ENCODE measurements around the gene NALCN. TPM values are rescaled to one million over a fixed set of nuclear protein-coding genes. Genes with fewer than 3 reads are reported as not detected.

NALCN gene
- total RNA-seq, 1 donor from 2014 or later = 0.83 TPM

DNA sequence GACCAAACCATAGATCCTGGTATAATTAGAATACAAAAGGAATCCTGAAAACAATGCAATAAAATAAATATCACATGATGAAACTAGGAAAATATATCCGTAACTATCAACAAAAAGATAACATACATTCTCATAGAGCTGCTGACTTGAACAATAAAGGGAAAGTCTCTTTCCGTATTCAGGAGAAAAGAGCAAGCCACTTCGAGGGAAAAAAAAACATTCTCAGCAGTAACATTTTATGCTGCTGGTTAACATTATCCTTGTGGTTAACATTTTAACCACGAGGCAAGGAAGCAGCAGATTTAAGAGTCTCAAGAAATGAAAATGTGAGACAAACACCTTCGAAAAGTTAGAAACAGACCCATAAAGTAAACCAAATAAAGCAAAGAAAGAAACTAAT, 25.8 kb downstream of the NALCN start:
- DNase-seq = no peak
- no peaks in the 10 kb centered on the region for H3K9me3 ChIP-seq
- TF ChIP-seq, protein P1, sequence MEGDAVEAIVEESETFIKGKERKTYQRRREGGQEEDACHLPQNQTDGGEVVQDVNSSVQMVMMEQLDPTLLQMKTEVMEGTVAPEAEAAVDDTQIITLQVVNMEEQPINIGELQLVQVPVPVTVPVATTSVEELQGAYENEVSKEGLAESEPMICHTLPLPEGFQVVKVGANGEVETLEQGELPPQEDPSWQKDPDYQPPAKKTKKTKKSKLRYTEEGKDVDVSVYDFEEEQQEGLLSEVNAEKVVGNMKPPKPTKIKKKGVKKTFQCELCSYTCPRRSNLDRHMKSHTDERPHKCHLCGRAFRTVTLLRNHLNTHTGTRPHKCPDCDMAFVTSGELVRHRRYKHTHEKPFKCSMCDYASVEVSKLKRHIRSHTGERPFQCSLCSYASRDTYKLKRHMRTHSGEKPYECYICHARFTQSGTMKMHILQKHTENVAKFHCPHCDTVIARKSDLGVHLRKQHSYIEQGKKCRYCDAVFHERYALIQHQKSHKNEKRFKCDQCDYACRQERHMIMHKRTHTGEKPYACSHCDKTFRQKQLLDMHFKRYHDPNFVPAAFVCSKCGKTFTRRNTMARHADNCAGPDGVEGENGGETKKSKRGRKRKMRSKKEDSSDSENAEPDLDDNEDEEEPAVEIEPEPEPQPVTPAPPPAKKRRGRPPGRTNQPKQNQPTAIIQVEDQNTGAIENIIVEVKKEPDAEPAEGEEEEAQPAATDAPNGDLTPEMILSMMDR (IDR thresholded peaks at IDR 0.05) = no peak
- no peak overlapping the region for H3K4me3 ChIP-seq
- intact Hi-C loops (cut with DNase I) = no loop called here
- no peaks in the 10 kb centered on the region for H3K36me3 ChIP-seq
- no peak for ATAC-seq
- no peak overlapping the region for H3K27ac ChIP-seq
- no peaks in the 10 kb centered on the region for H3K27me3 ChIP-seq (ENCODE audit: low read depth)
- no peaks in the 10 kb centered on the region for H3K4me1 ChIP-seq

DNA sequence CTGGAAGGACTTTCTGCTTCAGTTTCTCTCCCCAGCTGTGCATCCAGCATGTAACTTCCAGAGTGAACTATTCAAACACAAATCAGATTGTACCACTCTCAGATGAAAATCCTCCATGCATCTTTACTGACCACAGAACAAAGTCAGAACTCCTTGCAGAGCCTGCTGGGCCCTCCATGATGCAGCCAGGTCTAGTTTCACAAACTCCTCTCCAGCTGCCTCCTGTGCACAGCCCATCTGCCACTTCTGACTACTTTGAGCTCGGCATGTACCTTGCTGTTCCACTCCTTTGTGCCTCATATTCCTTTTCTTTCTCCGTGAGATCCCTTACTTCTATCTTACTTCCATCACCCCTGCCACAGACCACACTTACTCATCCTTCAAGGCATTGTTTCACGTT, 31.4 kb downstream of the NALCN start:
- no peak overlapping the region for H3K4me3 ChIP-seq
- intact Hi-C loops (cut with DNase I) = no loop called here
- TF ChIP-seq, protein P1 (IDR thresholded peaks at IDR 0.05) = no peak
- no peaks in the 10 kb centered on the region for H3K4me1 ChIP-seq
- no peak overlapping the region for H3K27ac ChIP-seq
- ATAC-seq (no peak), DNase-seq (no peak)
- H3K36me3 ChIP-seq = no peaks in the 10 kb centered on the region
- no peaks in the 10 kb centered on the region for H3K27me3 ChIP-seq (ENCODE audit: low read depth)
- H3K9me3 ChIP-seq = no peaks in the 10 kb centered on the region

DNA sequence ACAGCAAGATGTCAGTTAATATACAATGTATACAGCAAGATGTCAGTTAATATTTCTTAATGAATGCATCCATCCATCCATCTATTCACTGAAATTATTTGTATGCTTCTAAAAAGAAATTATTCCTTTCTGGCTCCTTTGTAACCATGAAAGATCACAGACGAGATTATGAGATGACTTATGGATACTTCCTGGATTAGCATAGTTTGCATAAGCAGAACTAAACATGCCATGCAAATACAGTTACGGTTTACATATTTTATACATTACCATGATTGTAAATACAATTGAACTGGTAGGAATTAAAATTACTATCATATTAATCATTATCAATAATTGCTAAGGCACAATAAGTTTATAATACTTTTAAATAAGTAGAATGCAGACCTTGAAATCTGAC, 32.7 kb downstream of the NALCN start:
- Histone ChIP-seq H3K27ac (no peak overlapping the region), H3K4me1 (no peaks in the 10 kb centered on the region), H3K27me3 (ENCODE audit: low read depth) (no peaks in the 10 kb centered on the region), H3K36me3 (no peaks in the 10 kb centered on the region), H3K4me3 (no peak overlapping the region), H3K9me3 (no peaks in the 10 kb centered on the region)
- TF ChIP-seq, protein P1 (IDR thresholded peaks at IDR 0.05) = no peak
- ATAC-seq (no peak), DNase-seq (no peak)
- intact Hi-C loops (cut with DNase I) = no loop called here

DNA sequence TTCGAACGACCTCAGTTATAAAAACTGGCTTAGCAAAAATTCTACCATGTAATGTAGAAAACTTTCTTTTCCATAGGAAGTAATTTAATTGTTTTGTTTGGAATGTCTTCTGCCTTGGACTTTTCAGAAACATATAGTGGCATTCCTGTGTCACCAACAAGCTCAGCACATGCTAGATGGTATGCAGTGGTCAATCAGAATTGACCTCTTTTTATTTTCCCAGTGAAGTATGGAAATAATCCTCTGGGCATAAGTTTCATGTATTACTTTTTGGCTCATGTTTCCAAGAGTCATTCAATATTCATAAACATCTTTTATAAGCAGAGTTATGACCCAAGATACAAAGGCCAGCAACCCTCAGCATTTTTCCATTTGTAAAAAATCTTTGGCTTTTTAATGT, 33.6 kb downstream of the NALCN start:
- Histone ChIP-seq H3K27ac (no peak overlapping the region), H3K36me3 (no peaks in the 10 kb centered on the region), H3K27me3 (ENCODE audit: low read depth) (no peaks in the 10 kb centered on the region), H3K4me1 (no peaks in the 10 kb centered on the region), H3K9me3 (no peaks in the 10 kb centered on the region), H3K4me3 (no peak overlapping the region)
- intact Hi-C loops (cut with DNase I) = no loop called here
- ATAC-seq (no peak), DNase-seq (no peak)
- TF ChIP-seq, protein P1 (IDR thresholded peaks at IDR 0.05) = no peak

DNA sequence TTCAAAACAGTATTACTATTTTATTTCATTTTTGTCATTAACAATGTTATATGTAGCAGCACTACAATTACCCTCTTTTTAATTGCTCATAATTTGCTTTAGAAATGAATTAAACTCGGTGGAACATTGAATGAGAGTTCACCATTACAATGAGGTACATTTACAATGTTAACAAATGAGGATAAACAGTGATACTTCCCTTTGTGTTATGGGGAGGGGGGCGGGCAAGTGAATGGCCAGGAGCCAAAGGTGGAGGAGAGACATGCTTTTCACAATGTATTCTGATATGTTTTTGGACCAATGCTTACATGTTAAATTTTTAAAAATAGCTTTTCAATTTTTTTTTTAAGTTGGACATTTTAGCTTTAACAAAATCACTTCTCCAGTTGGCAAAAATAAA, 34.2 kb downstream of the NALCN start:
- H3K4me1 ChIP-seq = no peaks in the 10 kb centered on the region
- DNase-seq (no peak), ATAC-seq (no peak)
- intact Hi-C loops (cut with DNase I) = no loop called here
- H3K27me3 ChIP-seq (ENCODE audit: low read depth) = no peaks in the 10 kb centered on the region
- no peak overlapping the region for H3K27ac ChIP-seq
- no peaks in the 10 kb centered on the region for H3K9me3 ChIP-seq
- TF ChIP-seq, protein P1 (IDR thresholded peaks at IDR 0.05) = no peak
- no peaks in the 10 kb centered on the region for H3K36me3 ChIP-seq
- H3K4me3 ChIP-seq = no peak overlapping the region

DNA sequence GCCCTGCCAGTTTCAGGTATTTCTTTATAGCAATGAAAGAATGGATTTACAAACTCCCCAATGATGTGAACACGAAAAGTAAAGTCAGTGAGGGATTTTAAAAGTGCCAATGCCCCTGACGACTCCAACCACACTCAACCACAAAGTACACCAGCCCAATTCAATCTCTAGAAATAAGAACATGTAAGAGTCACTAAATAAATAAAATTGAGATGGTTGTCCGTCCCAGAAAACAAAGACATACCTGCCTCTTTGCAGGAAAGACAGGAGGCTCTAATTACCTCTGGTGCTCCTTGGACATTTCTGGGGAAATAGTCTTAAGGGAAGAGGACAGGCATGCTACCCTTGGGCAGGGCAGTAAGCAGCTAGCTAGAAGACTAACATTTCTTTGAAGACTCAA, 55.8 kb downstream of the NALCN start:
- TF ChIP-seq, protein P1 (IDR thresholded peaks at IDR 0.05) = no peak
- intact Hi-C loops (cut with DNase I) = no loop called here
- Histone ChIP-seq H3K4me3 (no peak overlapping the region), H3K9me3 (no peaks in the 10 kb centered on the region), H3K4me1 (no peaks in the 10 kb centered on the region), H3K36me3 (no peaks in the 10 kb centered on the region), H3K27me3 (ENCODE audit: low read depth) (no peaks in the 10 kb centered on the region), H3K27ac (no peak overlapping the region)
- DNase-seq (no peak), ATAC-seq (no peak)
